Measurements from ENCODE around the gene NXT1. TPM values are rescaled to one million over a fixed set of nuclear protein-coding genes. Genes with fewer than 3 reads are reported as not detected.

The NXT1 gene
- total and polyA plus RNA-seq, 2 donors (not counting 1 experiment from before 2014, with no cell fraction given), result 21.4 to 147 TPM

DNA sequence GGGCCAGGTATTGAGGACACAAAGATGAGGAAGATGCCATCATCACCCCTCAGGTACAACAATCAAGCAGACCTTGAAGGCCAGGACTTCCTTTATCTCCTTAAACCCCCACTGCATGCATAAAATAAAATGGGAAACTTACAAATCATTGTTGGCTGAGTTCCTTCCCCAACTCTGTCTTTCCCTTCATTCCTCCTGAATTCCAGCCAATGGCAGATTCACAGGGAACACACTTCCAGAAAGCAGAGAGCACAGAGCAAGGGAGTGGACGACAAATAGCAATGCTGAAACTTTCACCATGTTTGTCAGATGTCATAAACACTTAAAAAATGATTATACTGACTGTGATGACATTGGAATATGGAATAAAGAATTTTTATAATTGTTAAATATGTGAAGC, 37.3 kb upstream of the NXT1 start:
- H3K79me2 ChIP-seq (ENCODE audit: control insufficient read depth, insufficient read depth, low read length), result no peaks in the 10 kb centered on the region
- H3K4me3 ChIP-seq (ENCODE audit: control extremely low read depth in 1 of 5, extremely low read depth in 1 of 5, insufficient read depth in 1 of 5, low read depth in 2 of 5, low read length in 4 of 5), result no peak overlapping the region
- Mint-ChIP-seq H3K9me3 (ENCODE audit: insufficient read depth) (no peaks in the 10 kb centered on the region), H3K27me3 (peaks cover 17% of the 10 kb centered on the region), H3K4me3 (no peak overlapping the region), H3K4me1 (no peaks in the 10 kb centered on the region), H3K27ac (no peak overlapping the region)
- intact Hi-C loops (cut with micrococcal nuclease), result no loop called here
- H4K20me1 ChIP-seq (ENCODE audit: control insufficient read depth, insufficient read depth, low read length, poor library complexity, severe bottlenecking), result no peaks in the 10 kb centered on the region
- H2AFZ ChIP-seq (ENCODE audit: insufficient read depth, low read depth, low read length, poor library complexity, severe bottlenecking), result no peak overlapping the region
- CTCF ChIA-PET, result no interaction called here
- WGBS (ENCODE audit: insufficient coverage), result no CpG with 5 or more reads among the region's 1 CpG
- no peak for TF ChIP-seq CTCF (IDR thresholded peaks at IDR 0.05)
- no peak for TF ChIP-seq EZH2 (IDR thresholded peaks at IDR 0.05; ENCODE audit: borderline replicate concordance, insufficient read depth, low read depth, low read length, poor library complexity, severe bottlenecking)
- H3K36me3 ChIP-seq (replicated peaks in 1 of 2; ENCODE audit: control extremely low read depth in 1 of 2, control insufficient read depth in 1 of 2, extremely low read depth in 1 of 2, insufficient read depth in 2 of 2, low read length in 1 of 2), result no peaks in the 10 kb centered on the region
- no peak overlapping the region for H3K4me2 ChIP-seq (replicated peaks; ENCODE audit: low read depth, low read length, poor library complexity, severe bottlenecking)
- POLR2A ChIA-PET, result no interaction called here
- H3K27ac ChIP-seq (ENCODE audit: low read length in 2 of 2), result no peak overlapping the region
- no peaks in the 10 kb centered on the region for H3K4me1 ChIP-seq (ENCODE audit: control insufficient read depth in 2 of 2, insufficient read depth in 2 of 2, low read length in 2 of 2)
- no peak overlapping the region for H3K9ac ChIP-seq (ENCODE audit: low read length)
- no peaks in the 10 kb centered on the region for H3K27me3 ChIP-seq (replicated peaks in 1 of 4; ENCODE audit: control extremely low read depth in 1 of 4, control insufficient read depth in 3 of 4, insufficient read depth in 4 of 4, low read length in 3 of 4)
- ATAC-seq (ENCODE audit: low read depth) (no peak), DNase-seq (no peak)
- no peaks in the 10 kb centered on the region for H3K9me3 ChIP-seq (ENCODE audit: control extremely low read depth in 1 of 3, control insufficient read depth in 2 of 3, insufficient read depth in 1 of 3, low read length in 2 of 3)

DNA sequence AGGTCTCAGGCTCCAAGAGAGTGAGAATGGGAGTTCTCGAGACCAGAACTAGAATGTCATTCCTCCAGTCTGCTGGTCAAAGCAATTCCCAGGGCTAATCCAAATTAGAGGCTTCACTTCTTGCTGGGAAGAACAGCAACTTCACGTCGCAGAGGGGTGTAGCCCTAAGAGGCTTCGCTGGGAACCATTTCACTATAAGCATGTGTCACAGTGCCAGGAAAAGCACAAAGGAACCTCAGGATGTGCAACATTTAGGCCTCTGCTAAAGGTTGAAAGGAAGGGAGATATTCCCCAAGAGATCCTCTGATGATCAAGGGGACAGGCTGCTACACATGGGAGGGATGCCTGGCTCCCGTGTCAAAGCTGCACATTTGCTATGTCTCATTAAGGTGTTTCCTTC, 35.9 kb upstream of the NXT1 start:
- no peaks in the 10 kb centered on the region for H3K9me3 Mint-ChIP-seq (ENCODE audit: insufficient read depth)
- no peaks in the 10 kb centered on the region for H3K36me3 ChIP-seq (replicated peaks in 1 of 2; ENCODE audit: control extremely low read depth in 1 of 2, control insufficient read depth in 1 of 2, extremely low read depth in 1 of 2, insufficient read depth in 2 of 2, low read length in 1 of 2)
- H3K4me3 ChIP-seq (ENCODE audit: control extremely low read depth in 1 of 5, extremely low read depth in 1 of 5, insufficient read depth in 1 of 5, low read depth in 2 of 5, low read length in 4 of 5), result no peak overlapping the region
- H3K27ac ChIP-seq (ENCODE audit: low read length in 2 of 2), result no peak overlapping the region
- H3K9ac ChIP-seq (ENCODE audit: low read length), result no peak overlapping the region
- POLR2A ChIA-PET, result no interaction called here
- ATAC-seq (ENCODE audit: low read depth) (no peak), DNase-seq (no peak)
- H3K4me2 ChIP-seq (replicated peaks; ENCODE audit: low read depth, low read length, poor library complexity, severe bottlenecking), result no peak overlapping the region
- no peaks in the 10 kb centered on the region for H4K20me1 ChIP-seq (ENCODE audit: control insufficient read depth, insufficient read depth, low read length, poor library complexity, severe bottlenecking)
- H3K79me2 ChIP-seq (ENCODE audit: control insufficient read depth, insufficient read depth, low read length), result no peaks in the 10 kb centered on the region
- no peaks in the 10 kb centered on the region for H3K27me3 ChIP-seq (replicated peaks in 1 of 4; ENCODE audit: control extremely low read depth in 1 of 4, control insufficient read depth in 3 of 4, insufficient read depth in 4 of 4, low read length in 3 of 4)
- CTCF ChIA-PET, result no interaction called here
- TF ChIP-seq CTCF (IDR thresholded peaks at IDR 0.05) (no peak), EZH2 (IDR thresholded peaks at IDR 0.05; ENCODE audit: borderline replicate concordance, insufficient read depth, low read depth, low read length, poor library complexity, severe bottlenecking) (no peak)
- WGBS (ENCODE audit: insufficient coverage), result 97% methylated on average over 4 of the region's 5 CpGs
- H3K27ac Mint-ChIP-seq, result no peak overlapping the region
- H2AFZ ChIP-seq (ENCODE audit: insufficient read depth, low read depth, low read length, poor library complexity, severe bottlenecking), result no peak overlapping the region
- H3K9me3 ChIP-seq (ENCODE audit: control extremely low read depth in 1 of 3, control insufficient read depth in 2 of 3, insufficient read depth in 1 of 3, low read length in 2 of 3), result no peaks in the 10 kb centered on the region
- H3K4me1 Mint-ChIP-seq, result no peaks in the 10 kb centered on the region
- intact Hi-C loops (cut with micrococcal nuclease), result no loop called here
- peaks cover 17% of the 10 kb centered on the region for H3K27me3 Mint-ChIP-seq
- no peaks in the 10 kb centered on the region for H3K4me1 ChIP-seq (ENCODE audit: control insufficient read depth in 2 of 2, insufficient read depth in 2 of 2, low read length in 2 of 2)
- no peak overlapping the region for H3K4me3 Mint-ChIP-seq

All from B cell (primary cell).